GM18526 (cell line): Measurements from ENCODE around the gene SLC22A17.

ENCODE experiments used
- POLR2A ChIP-seq: IDR thresholded peaks from 3 replicates; pipeline ENCODE4 v1.6.1; 2011; ENCODE audit not compliant: insufficient read length; ENCODE audit errors: extremely low read depth

SLC22A17 gene

DNA sequence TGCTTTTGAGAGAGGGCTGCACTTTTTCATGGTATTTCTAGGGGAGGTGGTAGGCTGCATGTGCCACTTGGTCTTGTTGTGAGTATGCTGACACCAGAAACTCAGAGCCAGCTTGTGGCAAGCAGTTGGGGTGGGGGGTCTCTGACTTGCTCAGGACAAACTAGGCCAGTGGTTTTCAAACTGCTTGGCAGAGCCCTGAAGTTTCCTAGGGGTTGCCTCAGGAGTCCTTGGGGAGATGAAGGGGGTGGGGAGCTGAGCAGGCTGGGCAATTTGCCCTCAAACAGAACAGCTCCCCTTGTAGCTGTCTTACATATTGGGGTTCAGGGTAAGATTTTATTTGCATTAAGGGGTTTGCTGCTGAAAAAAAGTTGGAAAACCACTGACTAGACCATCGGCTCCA is 42.1 kb downstream of the SLC22A17 start:
- no peak for TF ChIP-seq POLR2A

DNA sequence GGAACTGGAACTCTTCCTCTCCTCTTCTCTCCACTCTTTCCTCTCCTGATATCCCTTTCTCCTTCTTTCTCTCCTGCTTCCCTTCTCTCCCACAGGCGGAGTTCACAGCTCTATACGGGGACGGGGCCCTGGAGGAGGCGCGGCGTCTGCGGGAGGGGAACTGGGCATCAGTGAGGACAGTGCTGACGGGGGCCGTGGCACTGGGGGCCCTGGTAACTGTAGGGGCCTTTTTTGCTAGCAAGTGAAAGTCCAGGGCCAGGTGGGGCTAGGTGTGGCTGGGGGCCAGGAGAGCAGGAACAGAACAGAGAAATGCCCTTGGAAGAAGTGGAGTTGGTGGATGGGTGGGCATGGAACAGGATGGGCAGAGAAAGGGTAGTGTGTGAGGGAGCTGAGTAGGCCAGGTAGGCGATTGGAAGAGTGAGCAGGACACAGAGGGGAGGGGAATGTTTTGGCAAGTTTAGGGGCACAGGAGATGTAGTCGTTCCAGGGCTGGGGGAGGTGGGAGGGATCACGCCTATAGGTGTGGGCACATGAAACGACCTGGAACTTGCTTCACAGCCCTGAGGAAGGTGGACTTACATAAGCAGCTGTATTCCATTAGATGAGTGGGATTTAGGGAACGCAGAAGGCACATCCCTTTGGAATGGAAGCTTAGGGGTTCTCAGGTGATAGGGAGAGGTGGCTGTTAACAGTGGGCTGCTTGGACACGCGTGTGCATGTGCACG is 43.8 kb downstream of the SLC22A17 start:
- TF ChIP-seq POLR2A: no peak

DNA sequence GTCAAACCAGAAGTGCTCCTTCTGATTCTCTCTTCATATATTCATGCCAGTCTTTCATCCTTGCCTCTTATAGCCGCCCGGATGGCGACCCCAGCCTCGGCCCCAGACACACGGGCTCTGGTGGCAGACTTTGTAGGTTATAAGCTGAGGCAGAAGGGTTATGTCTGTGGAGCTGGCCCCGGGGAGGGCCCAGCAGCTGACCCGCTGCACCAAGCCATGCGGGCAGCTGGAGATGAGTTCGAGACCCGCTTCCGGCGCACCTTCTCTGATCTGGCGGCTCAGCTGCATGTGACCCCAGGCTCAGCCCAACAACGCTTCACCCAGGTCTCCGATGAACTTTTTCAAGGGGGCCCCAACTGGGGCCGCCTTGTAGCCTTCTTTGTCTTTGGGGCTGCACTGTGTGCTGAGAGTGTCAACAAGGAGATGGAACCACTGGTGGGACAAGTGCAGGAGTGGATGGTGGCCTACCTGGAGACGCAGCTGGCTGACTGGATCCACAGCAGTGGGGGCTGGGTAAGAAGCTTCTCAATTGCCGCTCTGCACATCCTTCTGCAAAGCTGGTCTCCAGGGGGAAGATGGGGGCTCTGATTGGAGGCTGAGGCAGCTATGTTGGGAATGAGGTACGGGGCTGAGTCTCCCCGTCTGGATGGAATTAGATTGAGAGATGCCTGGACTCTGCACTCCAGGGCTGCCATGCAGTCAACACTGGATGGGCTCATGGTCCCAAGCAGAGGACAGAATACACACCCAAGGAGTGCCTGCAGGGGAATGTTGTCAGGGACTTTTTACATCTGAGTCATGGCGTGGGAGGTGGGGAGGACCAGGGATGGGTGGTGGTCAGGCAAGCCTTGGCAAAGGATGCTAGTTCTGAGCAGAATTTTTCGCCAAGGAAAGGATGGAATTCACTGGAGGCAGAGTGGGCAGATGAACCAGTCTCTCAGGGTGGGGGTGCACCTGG is 44.7 kb downstream of the SLC22A17 start:
- TF ChIP-seq POLR2A: no peak

DNA sequence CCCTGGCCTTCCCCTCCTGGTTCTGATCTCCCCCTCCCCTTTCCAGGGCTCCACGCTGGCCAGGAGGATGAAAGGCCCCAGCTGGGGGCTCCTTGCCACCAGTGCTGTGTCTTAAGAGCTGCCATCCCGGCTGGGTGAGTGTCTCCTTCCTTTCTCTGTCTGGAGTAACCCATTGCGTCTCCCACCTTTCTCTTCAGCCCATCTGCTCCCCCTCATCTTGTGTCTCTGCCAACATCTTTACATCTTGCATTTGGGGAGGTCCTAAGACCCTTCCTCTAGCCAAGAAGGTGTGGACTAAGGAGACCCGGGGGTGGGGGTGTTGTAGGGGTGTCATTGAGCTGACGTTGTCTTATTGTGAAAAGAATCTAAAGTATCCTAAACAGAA is 45.5 kb downstream of the SLC22A17 start:
- no peak for TF ChIP-seq POLR2A

DNA sequence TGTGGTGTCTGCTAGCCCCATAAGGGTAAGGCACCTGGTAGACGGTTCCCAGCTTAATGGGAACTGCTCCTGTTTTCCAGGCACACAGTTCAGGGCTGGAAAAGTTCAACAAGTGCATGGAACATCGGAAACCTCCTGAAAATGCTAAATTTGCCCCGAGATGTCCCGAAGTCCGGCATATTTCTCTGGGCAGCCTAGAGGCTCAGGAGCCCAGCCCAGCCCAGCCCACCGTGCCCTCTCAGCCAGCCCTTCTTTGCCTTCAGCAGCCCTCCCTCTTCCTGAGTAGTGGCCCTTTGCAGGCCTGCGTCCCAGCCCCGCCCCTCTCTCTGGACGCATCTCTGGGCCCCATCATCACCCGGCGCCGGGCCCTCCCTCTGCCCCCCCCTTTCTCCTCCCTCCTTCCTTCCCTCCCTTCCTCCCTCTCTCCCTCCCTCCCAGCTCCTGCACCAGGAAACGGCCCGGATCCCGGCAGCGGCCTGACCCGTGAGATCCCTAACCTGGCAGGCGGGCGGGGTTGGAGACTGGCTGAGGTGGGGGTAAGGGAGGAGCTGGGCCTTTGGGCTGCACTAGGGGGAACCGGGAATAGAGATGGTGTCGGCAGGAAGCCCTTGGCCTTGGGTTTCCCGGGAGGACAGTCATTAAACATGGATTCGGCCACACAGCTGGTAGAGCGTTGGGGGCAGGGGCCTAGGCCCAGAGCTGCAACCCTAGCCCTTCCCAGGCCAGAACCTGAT is 46.1 kb downstream of the SLC22A17 start, which contains the start of gene BCL2L2:
BCL2L2 (plus strand) TSS at position 422 of the 734 bp plus-strand sequence. CDS start 935 bp downstream, outside the sequence.
- TF ChIP-seq POLR2A: peak; percentile 77

DNA sequence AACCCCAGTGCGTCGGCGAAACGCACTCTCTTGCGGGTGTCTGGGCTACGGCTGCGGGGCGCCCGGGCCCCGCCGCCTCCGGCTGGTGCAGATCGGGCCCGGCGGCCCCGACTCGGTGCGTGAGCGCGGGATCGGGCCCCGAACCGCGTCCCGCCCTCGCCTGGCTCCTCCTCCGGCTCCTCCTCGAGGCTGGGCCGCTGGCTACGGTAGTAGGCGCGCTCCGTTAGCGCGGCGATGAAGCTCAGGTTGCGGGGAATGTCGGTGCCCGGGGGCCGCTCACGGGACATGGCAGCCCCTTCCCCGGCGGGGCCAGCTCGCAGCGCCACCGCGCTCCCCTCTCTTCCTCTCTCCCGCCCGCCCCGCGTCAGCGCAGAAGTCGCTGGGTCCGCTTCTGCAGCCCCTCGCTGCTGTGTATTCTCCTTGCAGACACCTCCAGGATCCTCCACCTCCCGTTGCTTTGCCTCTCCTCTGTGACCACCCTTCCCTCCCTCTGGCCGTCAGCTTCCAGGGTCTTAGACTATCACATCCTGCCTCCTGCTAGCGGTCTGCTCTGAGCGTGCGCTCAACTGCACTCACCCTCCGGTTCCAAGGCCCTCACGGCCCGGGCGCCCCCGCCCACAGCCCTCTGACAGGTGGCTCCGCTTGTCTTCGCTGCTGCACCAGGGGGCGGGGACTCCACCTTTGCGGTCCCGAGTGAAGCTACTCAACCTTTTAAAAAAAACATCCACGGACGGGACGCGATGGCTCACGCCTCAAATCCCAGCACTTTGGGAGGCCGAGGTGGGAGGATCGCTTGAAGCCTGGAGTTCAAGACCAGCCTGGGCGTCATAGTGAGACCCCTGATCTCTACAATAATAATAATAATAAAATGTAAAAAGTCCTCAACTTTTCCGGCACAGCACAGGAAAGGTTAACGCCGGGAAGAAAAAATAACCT is 50.1 kb downstream of the SLC22A17 start, which contains the start of gene PPP1R3E:
PPP1R3E (minus strand) TSS at position 570 of the 936 bp plus-strand sequence; CDS start at position 287, 283 bp downstream.
- peak; percentile 76 for TF ChIP-seq POLR2A

DNA sequence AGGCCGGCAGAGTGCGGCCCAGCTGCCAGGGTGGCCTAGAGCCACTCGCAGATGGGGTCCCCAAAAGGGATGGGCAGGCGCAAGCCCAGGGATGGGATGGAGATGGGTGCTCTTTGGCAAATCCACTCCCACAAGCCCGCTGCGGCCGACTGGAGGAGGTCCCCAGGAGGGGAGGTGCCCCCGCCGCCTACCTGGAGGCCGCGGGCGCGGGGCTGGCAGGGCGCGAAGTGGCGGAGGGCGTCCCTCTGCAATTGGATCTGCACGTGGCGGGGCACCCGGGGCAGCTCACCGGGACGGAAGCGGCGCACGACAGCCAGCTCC is 50.8 kb downstream of the SLC22A17 start:
- TF ChIP-seq POLR2A: peak; percentile 73

DNA sequence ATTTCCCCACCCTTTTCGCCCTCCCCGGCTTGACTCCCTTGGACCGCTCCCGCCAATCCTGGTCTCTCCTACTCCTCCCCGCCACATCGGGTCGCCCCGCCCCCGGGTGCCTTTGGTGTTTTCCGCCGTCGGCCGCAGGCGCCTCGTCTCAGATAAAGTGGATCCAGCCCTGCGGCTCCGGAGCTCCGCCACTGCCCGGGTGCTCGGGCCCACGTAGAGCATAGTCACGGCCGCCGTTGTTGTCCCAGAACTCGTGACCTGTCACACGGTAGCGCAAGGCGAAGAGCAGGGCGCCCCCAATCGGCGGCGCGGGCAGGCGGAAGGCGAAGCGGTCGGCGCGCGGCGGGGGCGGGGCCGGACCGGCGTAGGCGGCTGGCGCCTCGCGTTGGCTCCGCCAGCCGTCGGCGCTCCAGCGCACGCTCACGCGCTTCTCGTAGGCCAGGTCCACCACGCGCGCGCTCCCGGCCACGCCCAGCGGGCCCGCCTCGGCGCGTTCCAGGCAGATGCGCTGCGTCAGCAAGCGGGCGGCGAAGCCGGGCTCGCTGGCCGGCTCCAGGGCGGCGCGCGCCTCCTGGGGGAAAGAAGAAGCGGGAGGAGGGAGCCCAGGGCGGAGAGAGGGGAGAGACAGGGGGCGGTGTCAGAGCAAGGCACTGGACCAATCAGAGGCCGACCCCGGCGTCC is 51.3 kb downstream of the SLC22A17 start:
- TF ChIP-seq POLR2A: peak; percentile 63

DNA sequence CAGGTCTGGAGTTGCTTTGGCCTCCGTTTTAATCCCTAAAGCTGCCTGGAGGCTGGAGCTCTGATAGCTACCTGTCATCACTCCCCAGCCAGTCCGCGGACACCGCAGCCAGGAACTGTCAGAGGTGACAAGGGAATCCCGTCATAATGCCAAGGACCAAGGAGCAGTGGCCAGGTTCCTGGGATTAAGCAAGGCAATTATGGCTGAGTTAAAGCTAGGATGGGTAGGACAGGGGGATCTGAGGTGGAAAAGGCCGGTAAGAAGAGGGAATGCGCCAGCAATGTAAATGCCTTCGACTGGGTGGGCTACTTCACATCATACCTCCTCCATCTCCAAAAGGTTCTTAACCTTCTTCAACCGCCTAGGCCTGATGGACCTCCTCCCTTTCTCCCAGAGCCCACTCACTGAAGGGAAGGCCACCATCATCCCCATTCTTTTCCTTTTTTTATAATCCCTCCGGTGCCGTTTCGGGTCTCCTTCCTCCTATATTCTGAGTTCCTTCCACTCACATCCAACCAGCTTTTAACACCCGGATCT is 51.9 kb downstream of the SLC22A17 start:
- TF ChIP-seq POLR2A: no peak

DNA sequence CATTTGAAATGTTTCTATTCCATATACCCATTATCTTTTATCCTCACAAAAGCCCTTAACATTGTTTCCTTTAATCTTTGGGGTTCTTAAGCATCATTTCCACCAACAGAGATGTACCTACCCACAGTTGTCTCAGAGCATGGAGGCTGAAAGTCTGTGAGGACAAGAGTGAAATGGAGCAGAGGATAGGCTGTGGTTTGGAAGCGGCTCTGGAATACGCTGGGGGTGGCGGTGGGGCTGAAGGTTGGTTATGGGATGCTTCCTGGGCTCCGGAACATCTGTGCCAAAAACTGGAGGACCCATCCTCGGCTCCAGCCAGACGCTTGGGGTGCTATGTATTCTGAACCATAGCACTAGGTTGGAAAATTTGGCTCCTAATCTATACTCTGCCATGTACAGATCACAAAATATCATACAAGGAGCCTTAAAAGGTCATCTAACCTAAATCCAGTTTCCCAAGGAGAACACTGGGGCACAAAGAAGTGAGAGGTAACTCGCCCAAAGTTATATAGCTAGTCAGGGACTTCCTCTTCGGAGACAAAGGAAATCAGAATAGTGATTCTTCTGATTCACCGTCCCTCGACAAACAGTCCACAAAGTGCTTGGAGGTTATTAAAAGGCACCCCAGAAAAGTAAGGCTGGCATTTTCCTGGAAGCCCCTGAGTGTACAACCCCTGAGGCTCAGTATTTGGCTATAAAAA is 52.6 kb downstream of the SLC22A17 start:
- TF ChIP-seq POLR2A: no peak

DNA sequence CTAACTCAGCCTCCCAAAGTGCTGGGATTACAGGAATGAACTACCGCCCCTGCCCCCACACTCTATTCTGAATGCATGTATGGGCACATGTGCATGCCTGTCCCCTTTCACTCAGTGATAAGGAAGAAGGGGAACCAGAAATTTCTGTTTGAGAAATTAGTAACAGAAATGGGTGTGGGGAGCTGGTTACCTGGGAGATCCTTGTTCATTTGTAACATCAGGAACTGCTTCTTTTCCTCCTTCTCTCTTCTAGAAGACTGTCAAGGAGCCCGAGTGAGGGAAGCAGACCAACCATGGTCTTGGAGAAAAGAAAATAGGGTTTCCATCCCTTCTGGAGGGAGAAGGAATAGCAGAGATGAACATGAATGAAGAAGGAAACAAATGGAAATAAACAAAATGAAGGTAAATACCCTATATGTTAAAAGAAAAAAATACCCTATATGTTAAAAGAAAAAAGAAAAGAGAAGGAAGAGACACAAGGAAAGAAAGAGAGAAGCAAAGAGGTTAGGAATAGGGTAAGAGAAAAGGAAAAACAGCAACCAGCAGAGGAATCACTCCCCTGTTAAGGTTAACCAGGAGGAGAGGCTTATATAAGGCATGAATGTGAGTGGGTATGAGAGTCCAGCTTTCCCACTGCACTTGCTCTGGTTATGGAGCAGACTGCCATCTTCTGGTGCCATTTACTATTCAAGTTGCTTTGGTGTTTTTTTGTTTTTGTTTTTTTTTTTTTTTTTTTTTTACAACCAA is 53.3 kb downstream of the SLC22A17 start:
- TF ChIP-seq POLR2A: no peak

DNA sequence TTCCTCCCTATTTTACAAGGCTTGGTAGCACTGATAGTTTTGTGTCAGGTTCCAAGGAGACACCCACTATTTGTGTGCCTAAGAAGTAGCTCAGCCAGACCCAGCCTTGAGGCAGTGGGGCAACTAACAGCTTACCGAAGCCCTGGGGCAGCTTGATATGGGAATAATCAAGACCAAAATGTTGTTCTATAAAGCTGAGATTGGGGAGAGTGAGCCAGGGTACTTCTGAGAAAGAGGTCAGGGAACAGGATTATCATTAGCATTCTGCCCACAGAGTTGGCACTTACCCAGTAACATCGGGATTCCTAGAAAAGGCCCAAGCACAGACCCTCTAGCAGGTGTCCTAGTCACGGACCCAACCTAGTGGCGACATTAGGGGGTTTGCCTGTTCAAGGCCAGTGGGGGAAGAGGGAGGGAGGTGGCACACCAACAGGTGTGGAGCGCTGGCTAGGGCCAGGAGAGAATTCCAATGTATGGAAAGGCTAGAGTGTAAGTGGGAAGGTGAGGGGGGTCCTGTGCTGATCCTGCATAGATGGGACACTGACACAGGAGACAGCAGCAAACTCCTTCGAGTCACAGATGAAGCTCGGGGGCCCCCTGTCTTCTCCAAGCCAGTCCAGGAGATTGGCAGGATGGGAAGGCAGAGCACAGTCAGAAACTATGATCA is 54.9 kb downstream of the SLC22A17 start:
- no peak for TF ChIP-seq POLR2A
